ENCODE data around the gene MKX. TPM values are rescaled to one million over a fixed set of nuclear protein-coding genes. Genes with fewer than 3 reads are reported as not detected.

The MKX gene
- total RNA-seq, 1 donor from 2014 or later = 0.80 TPM

DNA sequence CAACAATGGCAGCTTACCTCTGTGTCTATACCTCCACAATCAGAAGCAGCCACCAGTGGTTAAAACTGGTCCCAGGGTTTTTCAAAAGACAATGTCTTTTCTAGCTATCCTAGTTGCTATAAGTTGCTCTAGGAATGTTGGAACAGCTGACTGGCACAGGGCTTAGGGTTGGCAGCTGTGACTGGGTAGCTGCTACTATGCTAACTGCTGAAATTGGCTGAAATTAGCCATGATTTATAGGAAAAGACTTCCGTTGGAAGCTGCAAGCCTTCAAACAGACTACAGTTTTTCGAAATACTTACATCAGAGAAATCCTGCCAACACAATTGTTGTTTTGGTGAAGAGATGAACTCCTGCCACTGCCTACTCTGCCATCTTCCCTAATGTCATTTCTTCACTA, 102.3 kb downstream of the MKX start:
- Mint-ChIP-seq H3K4me3 (ENCODE audit: unreplicated experiment) (no peak overlapping the region), H3K9me3 (ENCODE audit: unreplicated experiment) (no peaks in the 10 kb centered on the region), H3K36me3 (ENCODE audit: low read depth, unreplicated experiment) (no peaks in the 10 kb centered on the region), H3K4me1 (ENCODE audit: unreplicated experiment) (no peaks in the 10 kb centered on the region), H3K27me3 (ENCODE audit: unreplicated experiment) (no peaks in the 10 kb centered on the region), H3K27ac (ENCODE audit: unreplicated experiment) (no peak overlapping the region)
- DNase-seq (ENCODE audit: low spot score) = no peak
- TF ChIP-seq, protein P1, sequence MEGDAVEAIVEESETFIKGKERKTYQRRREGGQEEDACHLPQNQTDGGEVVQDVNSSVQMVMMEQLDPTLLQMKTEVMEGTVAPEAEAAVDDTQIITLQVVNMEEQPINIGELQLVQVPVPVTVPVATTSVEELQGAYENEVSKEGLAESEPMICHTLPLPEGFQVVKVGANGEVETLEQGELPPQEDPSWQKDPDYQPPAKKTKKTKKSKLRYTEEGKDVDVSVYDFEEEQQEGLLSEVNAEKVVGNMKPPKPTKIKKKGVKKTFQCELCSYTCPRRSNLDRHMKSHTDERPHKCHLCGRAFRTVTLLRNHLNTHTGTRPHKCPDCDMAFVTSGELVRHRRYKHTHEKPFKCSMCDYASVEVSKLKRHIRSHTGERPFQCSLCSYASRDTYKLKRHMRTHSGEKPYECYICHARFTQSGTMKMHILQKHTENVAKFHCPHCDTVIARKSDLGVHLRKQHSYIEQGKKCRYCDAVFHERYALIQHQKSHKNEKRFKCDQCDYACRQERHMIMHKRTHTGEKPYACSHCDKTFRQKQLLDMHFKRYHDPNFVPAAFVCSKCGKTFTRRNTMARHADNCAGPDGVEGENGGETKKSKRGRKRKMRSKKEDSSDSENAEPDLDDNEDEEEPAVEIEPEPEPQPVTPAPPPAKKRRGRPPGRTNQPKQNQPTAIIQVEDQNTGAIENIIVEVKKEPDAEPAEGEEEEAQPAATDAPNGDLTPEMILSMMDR (IDR thresholded peaks at IDR 0.05; ENCODE audit: unreplicated experiment) = no peak

DNA sequence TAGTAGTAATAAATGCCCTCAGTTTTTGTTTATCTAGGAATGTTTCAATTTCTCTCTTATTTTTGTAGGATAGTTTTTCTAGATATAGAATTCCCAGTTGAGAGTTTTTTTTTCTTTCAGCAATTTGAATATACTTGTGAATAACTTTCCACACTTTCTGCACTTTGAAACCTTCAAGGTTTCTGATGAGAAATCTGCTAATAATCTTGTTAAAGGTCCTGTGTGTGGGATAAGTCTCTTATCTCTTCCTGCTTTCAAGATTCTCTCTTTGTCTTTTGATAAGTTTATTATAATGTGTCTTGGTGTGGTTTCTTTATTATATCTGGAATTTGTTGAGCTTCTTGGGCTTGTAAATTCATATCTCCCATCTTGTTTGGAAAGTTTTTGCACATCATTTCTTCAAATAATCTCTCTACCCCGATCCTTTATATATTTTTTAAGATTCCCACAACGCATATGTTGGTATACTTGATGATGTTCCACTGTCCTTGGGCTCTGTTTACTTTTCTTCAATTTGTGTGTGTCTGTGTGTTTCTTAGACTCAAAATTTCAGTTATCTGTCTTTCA, 103.5 kb downstream of the MKX start:
- Mint-ChIP-seq H3K27ac (ENCODE audit: unreplicated experiment) (no peak overlapping the region), H3K4me1 (ENCODE audit: unreplicated experiment) (no peaks in the 10 kb centered on the region), H3K36me3 (ENCODE audit: low read depth, unreplicated experiment) (no peaks in the 10 kb centered on the region), H3K9me3 (ENCODE audit: unreplicated experiment) (no peaks in the 10 kb centered on the region), H3K27me3 (ENCODE audit: unreplicated experiment) (no peaks in the 10 kb centered on the region), H3K4me3 (ENCODE audit: unreplicated experiment) (no peak overlapping the region)
- no peak for DNase-seq (ENCODE audit: low spot score)
- TF ChIP-seq, protein P1 (IDR thresholded peaks at IDR 0.05; ENCODE audit: unreplicated experiment) = no peak

DNA sequence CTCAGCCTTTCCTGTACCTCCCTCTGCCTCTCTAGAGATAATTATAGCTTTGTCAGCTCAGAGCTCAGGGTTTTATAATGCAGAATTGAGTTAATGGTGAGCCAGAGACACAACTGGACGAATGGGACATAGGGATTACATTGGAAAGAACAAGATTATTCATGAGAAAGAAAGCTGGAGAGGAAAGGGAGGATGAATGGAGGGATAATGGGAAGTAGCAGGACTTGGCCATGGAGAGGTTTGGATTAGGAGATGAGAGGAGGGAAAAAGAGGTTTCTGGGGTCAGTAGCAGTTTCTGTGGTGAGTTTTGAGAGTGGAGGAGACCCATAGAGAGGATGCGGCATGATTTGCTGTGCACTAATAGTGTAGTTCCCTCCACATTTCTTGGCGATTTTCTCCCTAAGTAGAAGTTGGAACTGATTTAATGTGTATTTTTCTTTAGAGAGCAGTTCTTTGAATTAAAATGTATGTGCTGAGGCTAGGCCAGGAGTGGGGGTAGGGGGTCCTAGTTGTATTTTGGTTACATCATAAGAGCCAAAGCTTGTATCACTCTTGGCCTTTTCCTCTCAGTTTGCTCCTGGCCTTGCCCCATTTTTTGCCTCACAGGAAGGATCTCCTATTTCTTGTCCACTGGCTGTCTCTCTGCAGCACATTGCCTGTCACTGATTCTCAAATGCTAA, 107.4 kb downstream of the MKX start:
- no peak for DNase-seq (ENCODE audit: low spot score)
- Mint-ChIP-seq H3K27me3 (ENCODE audit: unreplicated experiment) (no peaks in the 10 kb centered on the region), H3K9me3 (ENCODE audit: unreplicated experiment) (no peaks in the 10 kb centered on the region), H3K4me1 (ENCODE audit: unreplicated experiment) (no peaks in the 10 kb centered on the region), H3K4me3 (ENCODE audit: unreplicated experiment) (no peak overlapping the region), H3K27ac (ENCODE audit: unreplicated experiment) (no peak overlapping the region), H3K36me3 (ENCODE audit: low read depth, unreplicated experiment) (no peaks in the 10 kb centered on the region)
- TF ChIP-seq, protein P1 (IDR thresholded peaks at IDR 0.05; ENCODE audit: unreplicated experiment) = no peak

DNA sequence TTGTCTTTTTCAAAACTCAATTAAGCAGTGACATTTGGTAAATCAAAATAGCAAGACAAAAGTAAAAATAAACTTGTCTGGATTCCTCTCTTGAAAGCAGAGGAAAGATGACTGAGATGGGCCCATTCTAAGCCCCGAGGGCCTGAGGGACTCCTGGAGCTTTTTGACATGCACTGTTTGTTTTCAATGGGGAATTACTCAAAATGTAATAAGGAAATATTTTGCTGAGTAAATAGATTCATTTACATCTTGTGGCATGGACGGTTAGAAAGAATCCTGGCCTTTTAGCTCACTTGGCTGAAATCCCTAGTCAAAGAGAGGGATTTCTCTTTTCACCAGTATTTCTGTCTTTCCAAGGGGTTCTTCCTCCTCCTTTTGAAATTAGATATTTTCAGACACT, 108.0 kb downstream of the MKX start:
- no peaks in the 10 kb centered on the region for H3K4me1 Mint-ChIP-seq (ENCODE audit: unreplicated experiment)
- no peak overlapping the region for H3K27ac Mint-ChIP-seq (ENCODE audit: unreplicated experiment)
- no peak for DNase-seq (ENCODE audit: low spot score)
- no peaks in the 10 kb centered on the region for H3K36me3 Mint-ChIP-seq (ENCODE audit: low read depth, unreplicated experiment)
- H3K9me3 Mint-ChIP-seq (ENCODE audit: unreplicated experiment) = no peaks in the 10 kb centered on the region
- H3K27me3 Mint-ChIP-seq (ENCODE audit: unreplicated experiment) = no peaks in the 10 kb centered on the region
- TF ChIP-seq, protein P1 (IDR thresholded peaks at IDR 0.05; ENCODE audit: unreplicated experiment) = no peak
- no peak overlapping the region for H3K4me3 Mint-ChIP-seq (ENCODE audit: unreplicated experiment)

DNA sequence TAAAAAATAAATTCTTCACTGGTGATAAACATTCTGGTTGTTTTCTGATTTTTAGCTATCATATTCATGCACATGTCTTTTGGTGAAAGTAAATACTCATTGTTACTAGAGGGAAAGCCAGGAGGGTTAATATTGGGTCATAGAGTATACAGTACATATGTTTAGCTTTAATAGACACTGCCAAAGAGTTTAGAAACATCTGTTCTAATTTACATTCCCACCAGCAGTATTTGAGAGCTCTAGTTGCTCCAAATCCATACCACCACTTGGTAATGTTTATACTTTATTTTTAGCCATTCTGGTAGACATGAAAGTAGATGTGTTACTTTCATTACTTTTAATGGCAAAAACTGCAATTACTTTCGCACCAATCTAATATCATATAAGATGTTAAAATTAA, 108.8 kb downstream of the MKX start:
- Mint-ChIP-seq H3K9me3 (ENCODE audit: unreplicated experiment) (no peaks in the 10 kb centered on the region), H3K36me3 (ENCODE audit: low read depth, unreplicated experiment) (no peaks in the 10 kb centered on the region), H3K4me3 (ENCODE audit: unreplicated experiment) (no peak overlapping the region), H3K4me1 (ENCODE audit: unreplicated experiment) (no peaks in the 10 kb centered on the region), H3K27ac (ENCODE audit: unreplicated experiment) (no peak overlapping the region), H3K27me3 (ENCODE audit: unreplicated experiment) (no peaks in the 10 kb centered on the region)
- DNase-seq (ENCODE audit: low spot score) = no peak
- TF ChIP-seq, protein P1 (IDR thresholded peaks at IDR 0.05; ENCODE audit: unreplicated experiment) = no peak

Data from endothelial cell (in vitro differentiated cells).